HepG2 (cell line): ENCODE results near the gene VAMP2. TPM values are rescaled to one million over a fixed set of nuclear protein-coding genes. Genes with fewer than 3 reads are reported as not detected.
A peak's percentile ranks its signal among the peaks of the same experiment; 100 is the strongest.

Experiments used
- ATF5 ChIP-seq: sonication (generic); formaldehyde crosslinking; IDR thresholded peaks from 2 replicates; pipeline ENCODE4 v1.4.0; 2020; ENCODE audit warnings: mild to moderate bottlenecking, low read depth, missing genetic modification reagents
- BRD4 ChIP-seq: sonication (generic); formaldehyde crosslinking; IDR thresholded peaks from 2 replicates; pipeline ENCODE4 v1.4.0; 2020; ENCODE audit warnings: missing genetic modification reagents
- CEBPZ ChIP-seq: IDR thresholded peaks from 2 replicates; pipeline ENCODE4 v1.6.1; 2012; ENCODE audit warnings: low read length, improper control_type of control experiment
- DZIP1 ChIP-seq: sonication (generic); formaldehyde crosslinking; IDR thresholded peaks from 2 replicates; pipeline ENCODE4 v1.5.0; 2020; ENCODE audit warnings: mild to moderate bottlenecking, missing genetic modification reagents
- EHMT2 ChIP-seq: fragments of 200-600 bp; sonication (generic); IDR thresholded peaks from 2 replicates; pipeline ENCODE4 v1.7.0; 2017; ENCODE audit warnings: antibody characterized with exemption, low read depth, low read length, borderline replicate concordance
- FOXP4 ChIP-seq: sonication (generic); formaldehyde crosslinking; IDR thresholded peaks from 2 replicates; pipeline ENCODE4 v1.4.0; 2020; ENCODE audit warnings: missing genetic modification reagents
- KAT8 ChIP-seq: IDR thresholded peaks from 2 replicates; pipeline ENCODE4 v1.6.1; 2016; ENCODE audit warnings: missing genetic modification reagents, missing compliant biosample characterization
- RBM39 ChIP-seq: fragments of 200-400 bp; formaldehyde crosslinking; IDR thresholded peaks from one replicate; pipeline ENCODE4 v1.6.1; 2018; ENCODE audit warnings: antibody characterized with exemption, mild to moderate bottlenecking, low read depth, low read length; ENCODE audit not compliant: poor library complexity, severe bottlenecking
- XBP1 ChIP-seq: sonication (generic); formaldehyde crosslinking; IDR thresholded peaks from 2 replicates; pipeline ENCODE4 v1.5.0; 2020; ENCODE audit warnings: missing genetic modification reagents
- ZNF552 ChIP-seq: sonication (generic); formaldehyde crosslinking; IDR thresholded peaks from 2 replicates; pipeline ENCODE4 v1.9.0; 2022; ENCODE audit warnings: missing genetic modification reagents, mild to moderate bottlenecking, borderline replicate concordance
- ZNF646 ChIP-seq: sonication (generic); formaldehyde crosslinking; IDR thresholded peaks from 2 replicates; pipeline ENCODE4 v1.9.0; 2021; ENCODE audit warnings: mild to moderate bottlenecking, missing genetic modification reagents
- ZZZ3 ChIP-seq: sonication (generic); formaldehyde crosslinking; IDR thresholded peaks from 2 replicates; pipeline ENCODE4 v1.4.0; 2020; ENCODE audit warnings: missing genetic modification reagents, mild to moderate bottlenecking, borderline replicate concordance
- polyA plus RNA-seq, 8 experiments: library from polyadenylated mRNA; depleted of rRNA in 3 of 8; stranded (reverse) in 7 of 8; unstranded in 1 of 8; fragments of >200 nt; fragmentation: Illumina TruSeq in 4 of 8; extraction: Trizol in 4 of 8; gene quantifications; 2 replicates each; pipeline versions ENCODE4 v1.2.1 to v1.2.3, GENCODE V29; 2011 to 2016; ENCODE audit warnings: low read depth in 4 of 8, missing spikeins in 1 of 8, mixed read lengths in 1 of 8; ENCODE audit not compliant: insufficient read depth in 1 of 8
- total RNA-seq, 5 experiments: library from RNA; depleted of rRNA; stranded (reverse); fragments of >200 nt; fragmentation: Illumina TruSeq; extraction: Trizol; gene quantifications; 2 replicates each; pipeline ENCODE4 v1.2.3, GENCODE V29; 2016; ENCODE audit warnings: low read depth in 1 of 5

The VAMP2 gene
- total and polyA plus RNA-seq, 2 of the 13 experiments (the other 11 are each of a cell fraction or from before 2014, with no cell fraction given), result 3.9 to 17.2 TPM

GRCh38 chr17:8173056-8173870, 10.5 kb upstream of the VAMP2 start (continued):
- TF ChIP-seq CEBPZ (no peak), ATF5 (CRISPR knock-in tag) (no peak), ZZZ3 (CRISPR knock-in tag) (no peak), DZIP1 (no peak), XBP1 (CRISPR knock-in tag) (peak; percentile 97), ZNF646 (no peak), ZNF552 (0 out of 2 replicates have a peak, but pooled peaks have one; percentile 26), FOXP4 (CRISPR knock-in tag) (peak; percentile 97), KAT8 (peak; percentile 94), EHMT2 (no peak), BRD4 (peak; percentile 79; the same call in 1 of the 2 replicates), RBM39 (no peak)
